Measurements from ENCODE around the gene COX8C.

Gene COX8C

GRCh38 chr14:93332853-93333630, 13.9 kb upstream of the COX8C start, which contains the start of gene BTBD7 (continued):
- no peak for TF ChIP-seq ZNF518A (tag by site-specific recombination; conservative IDR thresholded peaks at IDR 0.05; ENCODE audit: low read depth)
- no peak for TF ChIP-seq ZNF704 (tag by site-specific recombination; IDR thresholded peaks at IDR 0.05)
- TF ChIP-seq WT1 (tag by site-specific recombination; IDR thresholded peaks at IDR 0.05) = no peak
- TF ChIP-seq ZSCAN16 (tag by site-specific recombination; IDR thresholded peaks at IDR 0.05) = no peak
- no peak for TF ChIP-seq MYNN (tag by site-specific recombination; IDR thresholded peaks at IDR 0.05; ENCODE audit: borderline replicate concordance)
- TF ChIP-seq ZNF837 (tag by site-specific recombination; IDR thresholded peaks at IDR 0.05) = no peak
- peak; percentile 71 for TF ChIP-seq PRDM10 (tag by site-specific recombination; IDR thresholded peaks at IDR 0.05)
- no peak for TF ChIP-seq ZNF654 (tag by site-specific recombination; IDR thresholded peaks at IDR 0.05; ENCODE audit: low read depth)
- TF ChIP-seq ZBTB21 (tag by site-specific recombination; IDR thresholded peaks at IDR 0.05) = peak; percentile 91
- no peak for TF ChIP-seq ZNF514 (tag by site-specific recombination; IDR thresholded peaks at IDR 0.05)
- no peak for TF ChIP-seq ZNF350 (tag by site-specific recombination; IDR thresholded peaks at IDR 0.05)
- TF ChIP-seq ZNF621 (tag by site-specific recombination; IDR thresholded peaks at IDR 0.05) = no peak
- TF ChIP-seq KLF9 (tag by site-specific recombination; IDR thresholded peaks at IDR 0.05; ENCODE audit: low read depth) = peak; percentile 36; the same call in 1 of the 2 replicates
- no peak for TF ChIP-seq PRDM2 (tag by site-specific recombination; IDR thresholded peaks at IDR 0.05; ENCODE audit: borderline replicate concordance)
- no peak for TF ChIP-seq ZBTB10 (tag by site-specific recombination; IDR thresholded peaks at IDR 0.05)
- peak; percentile 88 for TF ChIP-seq ZNF629 (tag by site-specific recombination; IDR thresholded peaks at IDR 0.05)
- no peak for TF ChIP-seq PRDM4 (tag by site-specific recombination; IDR thresholded peaks at IDR 0.05)

All from HEK293 (cell line).